H1 (cell line): ENCODE measurements around the gene EPHA8. TPM values are rescaled to one million over a fixed set of nuclear protein-coding genes. Genes with fewer than 3 reads are reported as not detected.

Experiments
- CTCF ChIA-PET: fragments of 300-600 bp; sonication (Branson Sonifier 250); formaldehyde crosslinking; loops from one replicate; lab custom pipeline; 2021; ENCODE audit not compliant: partially characterized antibody; lab: Charles Lee
- POLR2A ChIA-PET: fragments of 300-600 bp; sonication (Branson Sonifier 250); formaldehyde crosslinking; loops from one replicate; lab custom pipeline; 2021; ENCODE audit warnings: inconsistent platforms; ENCODE audit not compliant: partially characterized antibody; lab: Charles Lee
- DNase-seq, 2 experiments: peaks; one replicate each; pipeline versions ENCODE4 v3.0.0 to v3.0.0-alpha.2; 2010 to 2022; ENCODE audit warnings: low spot score in 2 of 2, low read depth in 1 of 2, mixed read lengths in 1 of 2
- FAIRE-seq: peaks from 2 replicates; lab custom pipeline; 2011; peaks lifted over from hg19 to GRCh38; lab: Jason Lieb, UNC
- H2AFZ ChIP-seq: 2 replicates; pipeline ENCODE4 v1.8.1; 2012; ENCODE audit warnings: low read length, inconsistent platforms
- H2AK5ac ChIP-seq: 2 replicates; pipeline ENCODE4 v1.6.1; 2013; ENCODE audit warnings: low read depth, low read length
- H2BK120ac ChIP-seq: replicated peaks from 2 replicates; pipeline ENCODE3; 2013; ENCODE audit warnings: low read depth, low read length, inconsistent platforms
- H2BK12ac ChIP-seq: 2 replicates; pipeline ENCODE4 v1.6.1; 2013; ENCODE audit warnings: low read depth, low read length
- H2BK15ac ChIP-seq: 2 replicates; pipeline ENCODE4 v1.6.1; 2013; ENCODE audit warnings: low read length
- H2BK20ac ChIP-seq: 2 replicates; pipeline ENCODE4 v1.6.1; 2013; ENCODE audit warnings: low read length
- H2BK5ac ChIP-seq: 2 replicates; pipeline ENCODE4 v1.6.1; 2013; ENCODE audit warnings: low read depth, low read length
- H3K14ac ChIP-seq: 2 replicates; pipeline ENCODE4 v1.6.1; 2013; ENCODE audit warnings: inconsistent platforms; ENCODE audit not compliant: insufficient read length
- H3K18ac ChIP-seq: 2 replicates; pipeline ENCODE4 v1.6.1; 2013; ENCODE audit warnings: low read length; ENCODE audit errors: extremely low read depth
- H3K23ac ChIP-seq: 2 replicates; pipeline ENCODE4 v1.6.1; 2013; ENCODE audit warnings: inconsistent platforms; ENCODE audit not compliant: insufficient read length
- H3K23me2 ChIP-seq: 2 replicates; pipeline ENCODE4 v1.6.1; 2013; ENCODE audit warnings: low read depth, low read length
- H3K27ac ChIP-seq: 2 replicates; pipeline ENCODE4 v1.6.1; 2011; ENCODE audit warnings: low read depth, low read length, inconsistent platforms
- H3K27me3 ChIP-seq, 4 experiments: replicated peaks in 1 of 4; 1 replicate in 1 of 4; 2 replicates in 3 of 4; pipeline versions ENCODE4 v1.6.1 to v1.8.1; 2011 to 2013; ENCODE audit warnings: low read length in 3 of 4, mild to moderate bottlenecking in 3 of 4, inconsistent platforms in 2 of 4, mixed read lengths in 2 of 4, moderate library complexity in 1 of 4; ENCODE audit not compliant: control insufficient read depth in 3 of 4, insufficient read depth in 3 of 4; ENCODE audit errors: extremely low read depth in 1 of 4
- H3K36me3 ChIP-seq, 4 experiments: 2 replicates each; pipeline versions ENCODE4 v1.6.1 to v1.8.1; 2011 to 2013; ENCODE audit warnings: mild to moderate bottlenecking in 4 of 4, low read length in 3 of 4, moderate library complexity in 2 of 4, control low read depth in 1 of 4, inconsistent platforms in 1 of 4; ENCODE audit not compliant: insufficient read depth in 4 of 4, control insufficient read depth in 2 of 4
- H3K4ac ChIP-seq: replicated peaks from 2 replicates; pipeline ENCODE3; 2013; ENCODE audit warnings: low read length, low read depth, mixed read lengths, inconsistent platforms; ENCODE audit not compliant: insufficient read length
- H3K4me1 ChIP-seq, 4 experiments: replicated peaks in 1 of 4; 1 replicate in 1 of 4; 2 replicates in 3 of 4; pipeline versions ENCODE4 v1.6.1 to v1.8.1; 2011 to 2013; ENCODE audit warnings: low read length in 3 of 4, inconsistent platforms in 2 of 4, mixed read lengths in 1 of 4; ENCODE audit not compliant: insufficient read depth in 4 of 4, control insufficient read depth in 3 of 4
- H3K4me2 ChIP-seq, 2 experiments: 2 replicates each; pipeline versions ENCODE4 v1.6.1 to v1.8.1; 2011 to 2013; ENCODE audit warnings: low read depth in 2 of 2, low read length in 2 of 2, control low read depth in 1 of 2, inconsistent platforms in 1 of 2, mild to moderate bottlenecking in 1 of 2; ENCODE audit not compliant: insufficient read depth in 1 of 2
- H3K4me3 ChIP-seq, 4 experiments: fragments of 200-600, 300-600 bp in 1 of 4; sonication (generic), shearing (Covaris generic), sonication (Bioruptor Twin) in 1 of 4; 2 replicates each; pipeline versions ENCODE4 v1.5.1 to v1.8.1; 2011 to 2016; ENCODE audit warnings: low read length in 4 of 4, low read depth in 3 of 4, control low read depth in 2 of 4, inconsistent platforms in 2 of 4, mild to moderate bottlenecking in 2 of 4, mixed read lengths in 1 of 4, moderate library complexity in 1 of 4; ENCODE audit not compliant: insufficient read depth in 2 of 4; ENCODE audit errors: extremely low read depth in 1 of 4
- H3K56ac ChIP-seq: replicated peaks from 2 replicates; pipeline ENCODE3; 2013; ENCODE audit warnings: low read depth, mild to moderate bottlenecking, mixed read lengths, low read length, inconsistent platforms; ENCODE audit not compliant: insufficient read length
- H3K79me1 ChIP-seq: 2 replicates; pipeline ENCODE4 v1.6.1; 2013; ENCODE audit warnings: low read depth, low read length, control low read depth
- H3K79me2 ChIP-seq, 2 experiments: 2 replicates each; pipeline versions ENCODE4 v1.6.1 to v1.8.1; 2012 to 2013; ENCODE audit warnings: low read length in 2 of 2, mild to moderate bottlenecking in 2 of 2, inconsistent platforms in 1 of 2; ENCODE audit not compliant: insufficient read depth in 2 of 2, control insufficient read depth in 1 of 2
- H3K9ac ChIP-seq, 4 experiments: replicated peaks in 1 of 4; 1 replicate in 1 of 4; 2 replicates in 3 of 4; pipeline versions ENCODE4 v1.6.1 to v1.8.1; 2011 to 2013; ENCODE audit warnings: low read depth in 3 of 4, low read length in 3 of 4, control low read depth in 2 of 4, mild to moderate bottlenecking in 2 of 4, moderate library complexity in 2 of 4, inconsistent platforms in 1 of 4; ENCODE audit errors: extremely low read depth in 1 of 4
- H3K9me3 ChIP-seq, 2 experiments: 2 replicates each; pipeline versions ENCODE4 v1.6.1 to v1.8.1; 2012 to 2013; ENCODE audit warnings: mild to moderate bottlenecking in 2 of 2, moderate library complexity in 2 of 2, control low read depth in 1 of 2, inconsistent platforms in 1 of 2, low read depth in 1 of 2, low read length in 1 of 2, mixed read lengths in 1 of 2; ENCODE audit not compliant: insufficient read depth in 2 of 2
- H4K20me1 ChIP-seq, 2 experiments: replicated peaks in 1 of 2; 2 replicates each; pipeline versions ENCODE3 to v1.8.1; 2011 to 2013; ENCODE audit warnings: inconsistent platforms in 2 of 2, low read length in 2 of 2, mild to moderate bottlenecking in 1 of 2; ENCODE audit not compliant: insufficient read depth in 2 of 2, control insufficient read depth in 1 of 2
- H4K5ac ChIP-seq: 2 replicates; pipeline ENCODE4 v1.6.1; 2013; ENCODE audit warnings: low read length, low read depth, mixed read lengths, inconsistent platforms; ENCODE audit not compliant: insufficient read length
- H4K8ac ChIP-seq: 2 replicates; pipeline ENCODE4 v1.8.0; 2013; ENCODE audit warnings: mild to moderate bottlenecking, moderate library complexity, low read length, inconsistent platforms; ENCODE audit not compliant: insufficient read depth; ENCODE audit errors: extremely low read depth
- H4K91ac ChIP-seq: replicated peaks from 2 replicates; pipeline ENCODE3; 2013; ENCODE audit warnings: low read length, mixed read lengths, inconsistent platforms; ENCODE audit not compliant: insufficient read length
- ATF3 ChIP-seq: IDR thresholded peaks from 2 replicates; pipeline ENCODE4 v1.6.1; 2011; ENCODE audit warnings: low read depth, mild to moderate bottlenecking, low read length; ENCODE audit not compliant: insufficient read depth
- BRCA1 ChIP-seq: IDR thresholded peaks from 2 replicates; pipeline ENCODE4 v1.6.1; 2012; ENCODE audit warnings: low read depth, low read length, improper control_type of control experiment
- CBX8 ChIP-seq: fragments of 300-800, 300-1000 bp; sonication (generic); IDR thresholded peaks from 2 replicates; pipeline ENCODE4 v1.7.1; 2016; ENCODE audit warnings: low read depth, low read length, borderline replicate concordance
- CREB1 ChIP-seq: IDR thresholded peaks from 2 replicates; pipeline ENCODE4 v1.6.1; 2012; ENCODE audit warnings: inconsistent platforms
- CTCF ChIP-seq, 3 experiments: IDR thresholded peaks; 1 replicate in 2 of 3; 2 replicates in 1 of 3; pipeline versions ENCODE4 v1.5.1 to v1.6.1; 2011; ENCODE audit warnings: low read length in 3 of 3, mild to moderate bottlenecking in 3 of 3, inconsistent platforms in 2 of 3, low read depth in 1 of 3, moderate library complexity in 1 of 3; ENCODE audit not compliant: insufficient read depth in 1 of 3; ENCODE audit errors: control extremely low read depth in 1 of 3
- E2F6 ChIP-seq: IDR thresholded peaks from 2 replicates; pipeline ENCODE4 v1.6.1; 2012; ENCODE audit warnings: inconsistent platforms
- MAX ChIP-seq: IDR thresholded peaks from 2 replicates; pipeline ENCODE4 v1.6.1; 2012; ENCODE audit warnings: inconsistent platforms
- TEAD4 ChIP-seq: IDR thresholded peaks from 2 replicates; pipeline ENCODE4 v1.6.1; 2012; ENCODE audit warnings: low read depth, low read length, inconsistent platforms, mixed read lengths
- WGBS, 2 experiments: shearing (Covaris generic) in 1 of 2; methylation state at CpG; one replicate each; pipeline versions ENCODE4 v1.1.6 to v1.1.7; 2013 to 2015; ENCODE audit warnings: low lambda C conversion rate in 2 of 2, mixed read lengths in 2 of 2, inconsistent platforms in 1 of 2, low coverage in 1 of 2, missing lambda C conversion rate in 1 of 2; ENCODE audit not compliant: insufficient replicate concordance in 2 of 2, insufficient coverage in 1 of 2, insufficient read length in 1 of 2; ENCODE audit errors: extremely low coverage in 1 of 2, missing lambda C conversion rate in 1 of 2; 5-methylcytosine and 5-hydroxymethylcytosine counted together
- polyA plus RNA-seq, 7 experiments: library from polyadenylated mRNA; depleted of rRNA in 3 of 7; stranded (reverse) in 5 of 7; unstranded in 2 of 7; fragments of >200 nt in 5 of 7; fragments of 200-250 nt in 2 of 7; gene quantifications; 1 replicate in 5 of 7; 2 replicates in 1 of 7; 4 replicates in 1 of 7; pipeline versions ENCODE4 v1.2.1 to v1.2.3, GENCODE V29; 2011 to 2013; ENCODE audit warnings: missing spikeins in 2 of 7, mixed read lengths in 2 of 7
- total RNA-seq: library from RNA; stranded (reverse); fragmentation: NEBNext Ultra II Directional; extraction: Animal tissue kit (Norgen Biotek cat#: 25700); gene quantifications from 2 replicates; pipeline ENCODE4 v1.2.1, GENCODE V29; 2021

EPHA8 gene
- total and polyA plus RNA-seq, 2 of the 8 experiments (the other 6 are each of a cell fraction or from before 2014, with no cell fraction given): 4.0 to 8.4 TPM

- no peak overlapping the region for H3K4me3 ChIP-seq
- no peak overlapping the region for H2AK5ac ChIP-seq
- H2BK12ac ChIP-seq: no peak overlapping the region
- peaks cover 0 to 3% of the 10 kb centered on the region in 2 experiments for H4K20me1 ChIP-seq
- no peak for DNase-seq
- H4K5ac ChIP-seq: no peak overlapping the region
- no peak overlapping the region for H4K8ac ChIP-seq
- POLR2A ChIA-PET: no interaction called here
- H3K18ac ChIP-seq: no peak overlapping the region
- no peaks in the 10 kb centered on the region for H3K79me1 ChIP-seq
- no peak overlapping the region for H2BK15ac ChIP-seq
- H3K79me2 ChIP-seq: no peaks in the 10 kb centered on the region
- CTCF ChIA-PET: interaction anchor here (0.6 to 6.1 kb wide), 7 partner anchors 21 to 269 kb away, joined by 3 to 23 read pairs (median 3); no protein-coding TSS in a partner anchor
- no peaks in the 10 kb centered on the region for H3K36me3 ChIP-seq
- no peak overlapping the region for H2AFZ ChIP-seq
- no peak overlapping the region for H2BK5ac ChIP-seq
- no peak overlapping the region for H3K27ac ChIP-seq
- no peaks in the 10 kb centered on the region; a peak in 1 of 7 replicates for H3K27me3 ChIP-seq
- H3K4ac ChIP-seq: no peak overlapping the region
- no peak overlapping the region for H4K91ac ChIP-seq
- H3K9ac ChIP-seq: no peak overlapping the region
- H3K4me1 ChIP-seq: no peaks in the 10 kb centered on the region; a peak in 1 of 7 replicates
- 92% methylated on average over 14 of the region's 15 CpGs; no CpG with 5 or more reads in 1 of the 2 experiments for WGBS, 2 experiments
- H3K23ac ChIP-seq: no peak overlapping the region
- no peaks in the 10 kb centered on the region; the same call in 1 of the 2 replicates for H3K23me2 ChIP-seq
- H3K9me3 ChIP-seq: no peaks in the 10 kb centered on the region
- no peak overlapping the region for H2BK120ac ChIP-seq
- no peak overlapping the region for H3K14ac ChIP-seq
- H3K4me2 ChIP-seq: no peak overlapping the region
- H3K56ac ChIP-seq: no peak overlapping the region
- no peak for FAIRE-seq
- H2BK20ac ChIP-seq: no peak overlapping the region
- TF ChIP-seq BRCA1: no peak
- TF ChIP-seq CBX8: no peak
- no peak for TF ChIP-seq ATF3
- TF ChIP-seq E2F6: no peak
- TF ChIP-seq CREB1: no peak
- no peak for TF ChIP-seq MAX
- TF ChIP-seq TEAD4: no peak
- TF ChIP-seq CTCF (IDR thresholded peaks at IDR 0.05; ENCODE audit: control extremely low read depth in 1 of 3, insufficient read depth in 1 of 3, low read depth in 1 of 3, low read length in 3 of 3): no peak
These were observed 88.9 kb downstream of the EPHA8 start for GRCh38 chr1:22651941-22652856.
